ENCODE data around the gene FCGR1A. TPM values are rescaled to one million over a fixed set of nuclear protein-coding genes. Genes with fewer than 3 reads are reported as not detected.
A peak's percentile ranks its signal among the peaks of the same experiment; 100 is the strongest.
"Not testable (repeated sequence)": the region's sequence is repeated elsewhere in the genome, so short reads cannot be mapped to it uniquely, and the experiment has no call there.

The FCGR1A gene
- total and polyA plus RNA-seq, 2 of the 4 experiments (the other 2 are of a cell fraction) = not detected

- H3K9me1 ChIP-seq (ENCODE audit: insufficient read depth, low read length); H3K4me1 ChIP-seq (ENCODE audit: control insufficient read depth, insufficient read depth, low read length); DNase-seq; H3K18ac ChIP-seq (ENCODE audit: low read depth, low read length); H3K36me3 ChIP-seq (ENCODE audit: control insufficient read depth, insufficient read depth, low read length); H3K4ac ChIP-seq (ENCODE audit: low read depth, low read length); in situ Hi-C loops (cut with MboI; ENCODE audit: low sequenced_read_pairs); H3K4me3 ChIP-seq (ENCODE audit: insufficient read depth, low read depth, low read length); H3K14ac ChIP-seq (replicated peaks; ENCODE audit: low read depth, low read length); H2AK9ac ChIP-seq (replicated peaks; ENCODE audit: low read depth, low read length, poor library complexity); H3K9ac ChIP-seq (ENCODE audit: low read depth, low read length); H3K27ac ChIP-seq (ENCODE audit: insufficient read depth, low read length); H4K91ac ChIP-seq (ENCODE audit: insufficient read depth, low read depth, low read length); intact Hi-C loops (cut with micrococcal nuclease); H2AFZ ChIP-seq (replicated peaks; ENCODE audit: low read length, poor library complexity); CTCF ChIA-PET; H3K79me1 ChIP-seq (ENCODE audit: low read depth in 1 of 2, low read length in 2 of 2); H4K20me1 ChIP-seq (ENCODE audit: insufficient read depth, low read length); H2AK5ac ChIP-seq (ENCODE audit: low read depth, low read length); H3K56ac ChIP-seq (ENCODE audit: extremely low read depth, insufficient read depth, low read length); H3K23ac ChIP-seq (ENCODE audit: low read depth, low read length); H3K9me3 ChIP-seq (ENCODE audit: control insufficient read depth, insufficient read depth, low read length); POLR2A ChIA-PET (ENCODE audit: unreplicated experiment); H2BK15ac ChIP-seq (ENCODE audit: low read depth, low read length); dilution Hi-C loops (cut with HindIII; ENCODE audit: low sequenced_read_pairs, unreplicated experiment); H2BK20ac ChIP-seq (ENCODE audit: low read depth, low read length); H4K5ac ChIP-seq (ENCODE audit: low read depth, low read length); H2BK5ac ChIP-seq (ENCODE audit: low read depth, low read length, poor library complexity, severe bottlenecking); H2BK120ac ChIP-seq (ENCODE audit: low read depth, low read length); H3K4me2 ChIP-seq (ENCODE audit: low read depth, low read length); H3K27me3 ChIP-seq (ENCODE audit: control insufficient read depth, insufficient read depth, low read length); H4K8ac ChIP-seq (ENCODE audit: low read depth in 2 of 2, low read length in 2 of 2): not testable (repeated sequence)
- BruUV-seq (replicated peaks) = TSS peak; percentile 91
- no CpG with 5 or more reads among the region's 55 CpGs for WGBS, 2 experiments (ENCODE audit: extremely low coverage in 2 of 2, insufficient read length in 1 of 2)
- peak; percentile 73 for ATAC-seq (ENCODE audit: low read depth)
Observed at GRCh38 chr1:149832316-149833126, 50.0 kb downstream of the FCGR1A start.

- H3K4ac ChIP-seq (ENCODE audit: low read depth, low read length); H3K56ac ChIP-seq (ENCODE audit: extremely low read depth, insufficient read depth, low read length); H3K9me1 ChIP-seq (ENCODE audit: insufficient read depth, low read length); H3K14ac ChIP-seq (replicated peaks; ENCODE audit: low read depth, low read length); H2AK5ac ChIP-seq (ENCODE audit: low read depth, low read length); H3K27me3 ChIP-seq (ENCODE audit: control insufficient read depth, insufficient read depth, low read length); H2AFZ ChIP-seq (replicated peaks; ENCODE audit: low read length, poor library complexity); DNase-seq; POLR2A ChIA-PET (ENCODE audit: unreplicated experiment); H3K9ac ChIP-seq (ENCODE audit: low read depth, low read length); H4K20me1 ChIP-seq (ENCODE audit: insufficient read depth, low read length); H2BK20ac ChIP-seq (ENCODE audit: low read depth, low read length); CTCF ChIA-PET; intact Hi-C loops (cut with micrococcal nuclease); H2BK15ac ChIP-seq (ENCODE audit: low read depth, low read length); ATAC-seq (ENCODE audit: low read depth); H3K4me1 ChIP-seq (ENCODE audit: control insufficient read depth, insufficient read depth, low read length); H2AK9ac ChIP-seq (replicated peaks; ENCODE audit: low read depth, low read length, poor library complexity); H4K91ac ChIP-seq (ENCODE audit: insufficient read depth, low read depth, low read length); H2BK120ac ChIP-seq (ENCODE audit: low read depth, low read length); H3K27ac ChIP-seq (ENCODE audit: insufficient read depth, low read length); H3K23ac ChIP-seq (ENCODE audit: low read depth, low read length); dilution Hi-C loops (cut with HindIII; ENCODE audit: low sequenced_read_pairs, unreplicated experiment); in situ Hi-C loops (cut with MboI; ENCODE audit: low sequenced_read_pairs); H3K4me2 ChIP-seq (ENCODE audit: low read depth, low read length); H4K8ac ChIP-seq (ENCODE audit: low read depth in 2 of 2, low read length in 2 of 2); H3K36me3 ChIP-seq (ENCODE audit: control insufficient read depth, insufficient read depth, low read length); H3K9me3 ChIP-seq (ENCODE audit: control insufficient read depth, insufficient read depth, low read length); H3K18ac ChIP-seq (ENCODE audit: low read depth, low read length); H3K79me1 ChIP-seq (ENCODE audit: low read depth in 1 of 2, low read length in 2 of 2); H2BK5ac ChIP-seq (ENCODE audit: low read depth, low read length, poor library complexity, severe bottlenecking); BruUV-seq (replicated peaks); H4K5ac ChIP-seq (ENCODE audit: low read depth, low read length); H3K4me3 ChIP-seq (ENCODE audit: insufficient read depth, low read depth, low read length): not testable (repeated sequence)
- no CpG with 5 or more reads among the region's 15 CpGs for WGBS, 2 experiments (ENCODE audit: extremely low coverage in 2 of 2, insufficient read length in 1 of 2)
Observed at GRCh38 chr1:149833144-149833543, 50.6 kb downstream of the FCGR1A start.

All from IMR-90 (cell line).